ENCODE data around the gene FBXW9. TPM values are rescaled to one million over a fixed set of nuclear protein-coding genes. Genes with fewer than 3 reads are reported as not detected.

The FBXW9 gene
- total RNA-seq, 1 experiment from 2014 or later = 12.4 TPM

DNA sequence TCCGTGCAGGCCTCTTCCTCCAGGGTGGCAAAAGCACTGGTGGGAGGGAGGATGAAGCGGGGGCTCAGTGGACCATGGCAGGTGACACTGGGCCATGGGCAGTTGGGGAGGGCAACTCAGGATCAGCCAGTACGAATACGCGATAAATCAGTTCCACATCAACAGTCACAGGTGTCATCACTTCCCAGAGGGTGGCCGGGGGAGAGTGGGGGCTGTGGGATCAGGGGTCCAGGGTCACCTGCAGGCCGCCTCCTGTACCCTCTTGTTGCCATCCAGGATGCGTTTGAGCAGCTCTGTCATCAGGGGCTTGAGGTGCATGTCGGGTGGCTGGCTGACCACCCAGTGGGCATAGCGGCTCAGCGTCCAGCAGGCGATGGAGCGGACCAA is 9.9 kb upstream of the FBXW9 start:
- DNase-seq (ENCODE audit: low read depth, low spot score) (no peak), ATAC-seq (no peak; the same call in 1 of the 2 replicates)
- no peak overlapping the region for H3K27ac ChIP-seq (ENCODE audit: low read length)
- H3K27me3 ChIP-seq (ENCODE audit: control insufficient read depth, insufficient read depth, low read length) = no peaks in the 10 kb centered on the region
- no peaks in the 10 kb centered on the region for H3K4me1 ChIP-seq (ENCODE audit: control insufficient read depth, insufficient read depth, low read length)
- no peak for TF ChIP-seq POLR2AphosphoS5 (IDR thresholded peaks at IDR 0.05; ENCODE audit: low read depth, low read length)
- TF ChIP-seq, protein P1, sequence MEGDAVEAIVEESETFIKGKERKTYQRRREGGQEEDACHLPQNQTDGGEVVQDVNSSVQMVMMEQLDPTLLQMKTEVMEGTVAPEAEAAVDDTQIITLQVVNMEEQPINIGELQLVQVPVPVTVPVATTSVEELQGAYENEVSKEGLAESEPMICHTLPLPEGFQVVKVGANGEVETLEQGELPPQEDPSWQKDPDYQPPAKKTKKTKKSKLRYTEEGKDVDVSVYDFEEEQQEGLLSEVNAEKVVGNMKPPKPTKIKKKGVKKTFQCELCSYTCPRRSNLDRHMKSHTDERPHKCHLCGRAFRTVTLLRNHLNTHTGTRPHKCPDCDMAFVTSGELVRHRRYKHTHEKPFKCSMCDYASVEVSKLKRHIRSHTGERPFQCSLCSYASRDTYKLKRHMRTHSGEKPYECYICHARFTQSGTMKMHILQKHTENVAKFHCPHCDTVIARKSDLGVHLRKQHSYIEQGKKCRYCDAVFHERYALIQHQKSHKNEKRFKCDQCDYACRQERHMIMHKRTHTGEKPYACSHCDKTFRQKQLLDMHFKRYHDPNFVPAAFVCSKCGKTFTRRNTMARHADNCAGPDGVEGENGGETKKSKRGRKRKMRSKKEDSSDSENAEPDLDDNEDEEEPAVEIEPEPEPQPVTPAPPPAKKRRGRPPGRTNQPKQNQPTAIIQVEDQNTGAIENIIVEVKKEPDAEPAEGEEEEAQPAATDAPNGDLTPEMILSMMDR (IDR thresholded peaks at IDR 0.05) = no peak
- no peak for TF ChIP-seq SIN3A (IDR thresholded peaks at IDR 0.05; ENCODE audit: borderline replicate concordance, insufficient read depth, low read depth, low read length)
- no peak for TF ChIP-seq TCF7L2 (IDR thresholded peaks at IDR 0.05; ENCODE audit: low read depth, low read length)
- TF ChIP-seq, protein P2, sequence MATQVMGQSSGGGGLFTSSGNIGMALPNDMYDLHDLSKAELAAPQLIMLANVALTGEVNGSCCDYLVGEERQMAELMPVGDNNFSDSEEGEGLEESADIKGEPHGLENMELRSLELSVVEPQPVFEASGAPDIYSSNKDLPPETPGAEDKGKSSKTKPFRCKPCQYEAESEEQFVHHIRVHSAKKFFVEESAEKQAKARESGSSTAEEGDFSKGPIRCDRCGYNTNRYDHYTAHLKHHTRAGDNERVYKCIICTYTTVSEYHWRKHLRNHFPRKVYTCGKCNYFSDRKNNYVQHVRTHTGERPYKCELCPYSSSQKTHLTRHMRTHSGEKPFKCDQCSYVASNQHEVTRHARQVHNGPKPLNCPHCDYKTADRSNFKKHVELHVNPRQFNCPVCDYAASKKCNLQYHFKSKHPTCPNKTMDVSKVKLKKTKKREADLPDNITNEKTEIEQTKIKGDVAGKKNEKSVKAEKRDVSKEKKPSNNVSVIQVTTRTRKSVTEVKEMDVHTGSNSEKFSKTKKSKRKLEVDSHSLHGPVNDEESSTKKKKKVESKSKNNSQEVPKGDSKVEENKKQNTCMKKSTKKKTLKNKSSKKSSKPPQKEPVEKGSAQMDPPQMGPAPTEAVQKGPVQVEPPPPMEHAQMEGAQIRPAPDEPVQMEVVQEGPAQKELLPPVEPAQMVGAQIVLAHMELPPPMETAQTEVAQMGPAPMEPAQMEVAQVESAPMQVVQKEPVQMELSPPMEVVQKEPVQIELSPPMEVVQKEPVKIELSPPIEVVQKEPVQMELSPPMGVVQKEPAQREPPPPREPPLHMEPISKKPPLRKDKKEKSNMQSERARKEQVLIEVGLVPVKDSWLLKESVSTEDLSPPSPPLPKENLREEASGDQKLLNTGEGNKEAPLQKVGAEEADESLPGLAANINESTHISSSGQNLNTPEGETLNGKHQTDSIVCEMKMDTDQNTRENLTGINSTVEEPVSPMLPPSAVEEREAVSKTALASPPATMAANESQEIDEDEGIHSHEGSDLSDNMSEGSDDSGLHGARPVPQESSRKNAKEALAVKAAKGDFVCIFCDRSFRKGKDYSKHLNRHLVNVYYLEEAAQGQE (IDR thresholded peaks at IDR 0.05; ENCODE audit: insufficient read depth in 1 of 2, low read depth in 2 of 2, low read length in 1 of 2) = no peak
- no peaks in the 10 kb centered on the region for H3K9me3 ChIP-seq (ENCODE audit: control insufficient read depth, insufficient read depth, low read depth, low read length)
- POLR2A ChIA-PET = no interaction called here
- H3K4me3 ChIP-seq (ENCODE audit: low read depth in 2 of 2, low read length in 2 of 2) = no peak overlapping the region
- no TSS peak for BruUV-seq (replicated peaks)
- CTCF ChIA-PET = no interaction called here
- intact Hi-C loops (cut with micrococcal nuclease; ENCODE audit: unreplicated experiment) = no loop called here
- in situ Hi-C loops (cut with HindIII; ENCODE audit: low pct_unique_long_range_greater_than_20kb, low sequenced_read_pairs) = no loop called here
- peaks cover 10% of the 10 kb centered on the region for H3K36me3 ChIP-seq (ENCODE audit: control insufficient read depth, insufficient read depth, low read length)

DNA sequence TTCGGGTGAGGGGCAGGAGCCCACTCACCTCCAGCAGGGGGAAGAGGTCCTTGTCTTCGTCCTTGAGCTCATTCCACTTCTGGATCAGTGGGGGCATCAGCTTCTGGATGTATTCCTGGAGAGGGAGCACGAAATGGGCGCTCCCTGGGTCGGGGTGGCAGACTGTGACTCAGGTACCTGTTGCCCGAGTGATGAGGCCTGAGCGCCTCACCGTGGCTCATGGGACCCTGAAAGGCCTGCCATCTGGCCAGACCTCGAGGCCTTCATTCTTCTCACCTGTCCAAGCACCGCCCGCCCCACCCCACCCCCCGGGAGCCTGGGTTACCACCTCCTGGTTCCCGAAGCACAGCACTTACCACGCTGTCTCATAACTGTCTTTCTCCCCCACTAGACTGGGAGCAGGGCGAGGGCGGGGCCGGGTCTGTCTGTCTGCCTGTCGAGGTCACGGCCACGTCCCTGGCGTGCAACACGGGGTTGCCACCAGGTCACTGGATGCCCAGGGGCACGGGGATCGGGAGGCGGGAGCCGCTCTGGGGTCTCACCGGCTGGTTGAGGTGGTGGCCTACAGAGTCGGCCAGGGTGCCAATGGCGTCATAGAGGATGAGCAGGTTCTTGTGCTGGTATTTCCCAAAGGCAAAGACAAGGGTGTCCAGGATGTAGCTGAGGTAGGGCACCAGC is 9.4 kb upstream of the FBXW9 start:
- BruUV-seq (replicated peaks) = no TSS peak
- CTCF ChIA-PET = no interaction called here
- no peak; the same call in 1 of the 2 replicates for ATAC-seq

More for the DNA sequence above, 9.4 kb upstream of the FBXW9 start:
- Histone ChIP-seq H3K36me3 (ENCODE audit: control insufficient read depth, insufficient read depth, low read length) (peaks cover 12% of the 10 kb centered on the region), H3K27me3 (ENCODE audit: control insufficient read depth, insufficient read depth, low read length) (no peaks in the 10 kb centered on the region), H3K4me3 (ENCODE audit: low read depth in 2 of 2, low read length in 2 of 2) (no peak overlapping the region), H3K27ac (ENCODE audit: low read length) (no peak overlapping the region), H3K4me1 (ENCODE audit: control insufficient read depth, insufficient read depth, low read length) (no peaks in the 10 kb centered on the region), H3K9me3 (ENCODE audit: control insufficient read depth, insufficient read depth, low read depth, low read length) (no peaks in the 10 kb centered on the region)
- intact Hi-C loops (cut with micrococcal nuclease; ENCODE audit: unreplicated experiment) (no loop called here), in situ Hi-C loops (cut with HindIII; ENCODE audit: low pct_unique_long_range_greater_than_20kb, low sequenced_read_pairs) (no loop called here)
- TF ChIP-seq, protein P2 (IDR thresholded peaks at IDR 0.05; ENCODE audit: insufficient read depth in 1 of 2, low read depth in 2 of 2, low read length in 1 of 2) = no peak
- TF ChIP-seq TCF7L2 (IDR thresholded peaks at IDR 0.05; ENCODE audit: low read depth, low read length) = no peak
- TF ChIP-seq SIN3A (IDR thresholded peaks at IDR 0.05; ENCODE audit: borderline replicate concordance, insufficient read depth, low read depth, low read length) = no peak
- TF ChIP-seq POLR2AphosphoS5 (IDR thresholded peaks at IDR 0.05; ENCODE audit: low read depth, low read length) = no peak
- TF ChIP-seq, protein P1 (IDR thresholded peaks at IDR 0.05) = no peak
- DNase-seq (ENCODE audit: low read depth, low spot score) = no peak
- POLR2A ChIA-PET = no interaction called here

Measured in Panc1 (cell line).